Superior temporal gyrus (tissue), 1 donor: ENCODE measurements around the gene EIF3L.

Experiments used
- DNase-seq: peaks from one replicate; pipeline ENCODE4 v3.0.0-alpha.2; 2016; ENCODE audit errors: extremely low spot score

EIF3L gene

GRCh38 chr22:37854946-37855345 is 5.7 kb downstream of the EIF3L start:
- no peak for DNase-seq

- no peak for DNase-seq
Measured at GRCh38 chr22:37855462-37855861, 6.2 kb downstream of the EIF3L start.

- no peak for DNase-seq
Measured at GRCh38 chr22:37860796-37861421, 11.7 kb downstream of the EIF3L start.

GRCh38 chr22:37862570-37863325 is 13.5 kb downstream of the EIF3L start:
- DNase-seq, result no peak

GRCh38 chr22:37865510-37865909 is 16.3 kb downstream of the EIF3L start:
- DNase-seq, result no peak

DNA sequence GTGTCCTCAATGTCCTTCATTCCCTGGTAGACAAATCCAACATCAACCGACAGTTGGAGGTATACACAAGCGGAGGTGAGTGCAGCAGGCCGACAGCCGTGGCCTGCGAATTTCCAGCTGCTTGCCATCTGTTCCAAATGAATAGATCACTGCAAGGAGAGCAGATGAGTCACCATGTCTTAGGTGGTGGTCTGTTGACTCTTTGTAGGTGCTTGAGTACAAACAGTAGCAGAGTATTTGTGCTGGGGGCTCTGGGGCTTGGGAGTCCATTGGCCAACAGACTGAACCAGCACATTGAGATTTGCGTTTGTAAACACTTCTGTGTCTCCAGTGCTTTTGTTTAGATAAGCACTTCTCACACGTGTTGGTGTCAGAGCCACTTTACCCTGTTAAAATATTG is 21.1 kb downstream of the EIF3L start:
- DNase-seq, result no peak

DNA sequence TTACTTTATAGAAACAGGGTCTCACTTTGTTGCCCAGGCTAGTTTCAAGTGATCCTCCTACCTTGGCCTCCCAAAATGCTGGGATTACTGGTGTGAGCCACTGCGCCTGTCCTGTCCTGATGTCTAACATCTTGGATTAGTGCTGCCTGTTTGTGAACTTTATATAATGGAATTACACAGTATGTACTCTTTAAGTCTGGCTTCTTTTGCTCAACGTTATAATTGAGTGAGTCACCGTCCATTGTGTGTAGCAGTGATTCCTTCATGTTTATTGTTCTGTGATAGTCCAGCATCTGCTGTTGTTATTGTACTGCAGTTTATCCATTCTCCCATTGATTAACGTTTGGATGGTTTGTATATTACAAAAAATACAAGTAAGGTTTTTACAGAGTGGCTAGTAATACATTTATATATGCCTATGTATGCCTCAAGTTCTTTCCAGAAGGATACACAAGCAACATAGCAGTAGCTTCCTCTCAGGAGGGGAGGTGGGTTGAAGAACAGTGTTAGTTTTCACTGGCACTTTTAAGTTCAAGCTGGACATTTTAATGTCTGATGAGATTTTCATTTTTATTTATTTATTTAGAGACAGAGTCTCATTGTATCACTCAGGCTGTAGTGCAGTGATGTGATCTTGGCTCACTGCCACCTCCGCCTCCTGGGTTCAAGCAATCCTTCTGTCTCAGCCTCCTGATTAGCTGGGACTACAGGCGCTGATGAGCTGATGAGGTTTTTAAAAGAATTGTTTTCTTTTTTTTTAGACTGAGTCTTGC is 31.6 kb downstream of the EIF3L start:
- DNase-seq, result peak; percentile 76

DNA sequence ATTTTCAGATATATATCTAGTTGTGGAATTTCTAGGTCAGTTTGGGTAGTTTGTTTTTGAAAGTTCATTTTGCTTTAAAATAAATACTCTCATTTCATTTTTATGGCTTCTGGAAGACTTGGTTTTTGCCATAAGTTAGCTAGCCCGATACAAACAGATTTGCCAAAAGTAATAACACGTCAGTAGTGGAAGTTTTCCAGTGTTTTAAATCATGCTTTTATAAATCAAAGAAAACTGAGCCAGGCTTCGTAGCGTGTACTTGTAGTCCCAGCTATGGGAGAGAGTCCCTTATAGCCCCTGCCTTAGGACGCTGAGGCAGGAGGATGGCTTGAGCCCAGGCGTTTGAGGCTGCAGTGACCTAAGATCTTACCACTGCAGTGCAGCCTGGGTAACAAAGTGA is 35.2 kb downstream of the EIF3L start:
- DNase-seq, result peak; percentile 23

- peak; percentile 82 for DNase-seq
Measured at GRCh38 chr22:37887584-37888378, 38.6 kb downstream of the EIF3L start.

DNA sequence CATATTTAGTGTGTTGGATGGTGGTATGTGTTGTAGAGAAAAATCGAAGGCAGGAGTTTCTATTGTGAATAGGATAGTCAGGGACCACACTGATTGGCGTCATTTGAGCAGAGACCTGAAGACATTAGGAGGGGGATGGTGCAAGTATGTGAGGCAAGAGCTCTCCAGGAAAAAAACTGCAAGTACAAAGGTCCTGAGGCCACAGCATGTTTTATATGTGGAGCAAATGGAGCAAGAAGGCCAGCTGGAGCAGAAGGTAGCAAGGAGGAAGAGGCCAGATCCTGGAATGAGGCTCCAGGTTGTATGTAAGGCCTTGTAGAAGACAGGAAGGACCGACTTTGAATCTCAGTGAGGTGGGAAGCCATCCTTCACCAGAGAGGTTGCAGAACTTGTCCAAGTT is 42.7 kb downstream of the EIF3L start:
- no peak for DNase-seq

DNA sequence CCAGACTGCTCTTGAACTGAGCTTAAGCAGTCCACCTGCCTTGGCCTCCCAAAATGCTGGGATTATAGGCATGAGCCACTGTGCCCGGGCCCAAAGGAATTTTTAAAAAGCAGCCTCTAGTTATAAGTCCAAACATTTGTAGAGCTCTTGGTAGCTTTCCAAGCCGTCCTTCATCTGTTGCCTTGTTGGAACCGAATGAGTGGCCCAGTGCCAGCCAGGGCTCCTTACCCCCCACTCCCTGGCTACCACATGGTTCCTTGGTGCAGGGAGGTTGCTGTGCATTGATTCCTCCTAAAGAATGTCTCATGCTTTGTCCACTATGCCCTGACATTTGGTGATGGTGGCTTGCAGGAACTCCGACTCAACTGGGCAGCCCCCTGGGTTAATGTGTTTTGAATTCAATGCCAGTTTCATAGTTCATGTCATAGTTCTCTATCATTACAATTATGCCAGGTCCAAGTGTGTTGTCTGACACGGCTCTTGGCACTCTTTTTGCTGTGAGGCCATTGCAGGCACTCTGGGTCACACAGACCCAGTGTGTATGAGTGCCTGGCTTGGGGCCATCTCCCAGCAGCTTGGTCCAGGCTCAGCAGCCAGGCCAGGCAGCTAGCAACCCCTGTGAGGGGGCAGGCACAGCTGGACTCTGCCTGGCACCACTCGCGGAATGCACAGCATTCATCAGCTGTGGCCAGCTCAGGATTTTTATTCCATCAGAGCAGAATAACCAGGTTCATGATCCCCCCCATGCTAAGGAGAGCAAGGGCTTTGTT is 43.5 kb downstream of the EIF3L start:
- peak; percentile 94 for DNase-seq

- peak; percentile 53 for DNase-seq
Measured at GRCh38 chr22:37893583-37893983, 44.4 kb downstream of the EIF3L start.

DNA sequence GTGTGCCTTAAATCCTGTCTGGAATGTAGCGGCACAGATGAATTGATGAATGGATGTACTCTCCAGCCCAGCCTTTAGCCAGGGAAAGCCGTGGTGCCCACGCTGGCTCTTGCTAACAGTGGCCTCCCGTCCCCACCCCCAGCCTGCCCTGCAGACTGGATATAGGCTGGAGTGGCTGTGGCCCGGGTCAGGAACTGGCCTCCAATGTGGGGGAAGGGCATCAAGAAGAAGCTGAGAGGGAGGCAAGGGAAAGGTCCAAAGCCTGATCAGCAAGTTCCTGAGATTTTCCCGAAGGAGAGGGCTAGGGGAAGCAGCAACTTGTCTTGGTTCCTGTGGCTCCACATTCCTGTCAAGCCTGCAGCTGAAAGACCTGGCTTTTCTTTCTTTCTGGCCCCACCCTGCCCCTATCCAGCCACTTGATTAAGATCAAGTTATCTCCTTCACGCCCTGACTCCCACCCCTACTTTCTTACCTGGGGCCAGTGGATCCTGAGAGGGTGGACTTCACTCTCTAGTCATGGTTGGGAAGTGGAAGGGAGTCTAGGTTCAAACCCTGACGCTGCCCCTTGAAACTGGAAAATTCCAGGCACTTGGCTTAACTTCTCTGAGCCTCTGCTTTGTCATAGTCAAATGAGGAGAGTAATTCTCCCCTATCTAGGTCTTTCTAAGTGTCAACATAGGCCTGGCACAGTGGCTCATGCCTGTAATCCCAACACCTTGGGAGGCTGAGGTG is 45.9 kb downstream of the EIF3L start:
- DNase-seq, result peak; percentile 39

DNA sequence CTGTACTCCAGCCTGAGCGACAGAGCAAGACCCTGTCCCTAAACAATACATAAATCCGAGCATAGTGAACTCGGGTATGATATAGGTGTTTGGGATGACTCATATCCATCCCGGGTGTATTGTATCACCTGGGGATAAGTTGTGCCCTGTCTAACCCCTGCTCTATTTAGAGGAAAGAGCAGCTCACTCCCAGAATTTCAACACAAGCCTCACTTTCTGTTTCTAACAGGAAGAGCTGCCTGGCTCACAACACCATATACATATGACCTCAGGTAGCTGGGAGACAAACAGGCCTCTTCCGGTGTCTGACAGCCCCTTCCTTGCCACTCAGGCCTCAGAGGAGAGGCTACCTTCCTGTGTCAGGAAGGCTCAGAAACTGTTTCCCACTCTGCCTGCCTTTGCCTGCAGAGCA is 47.0 kb downstream of the EIF3L start:
- no peak for DNase-seq

GRCh38 chr22:37896939-37897338 is 47.7 kb downstream of the EIF3L start:
- DNase-seq, result peak; percentile 33

DNA sequence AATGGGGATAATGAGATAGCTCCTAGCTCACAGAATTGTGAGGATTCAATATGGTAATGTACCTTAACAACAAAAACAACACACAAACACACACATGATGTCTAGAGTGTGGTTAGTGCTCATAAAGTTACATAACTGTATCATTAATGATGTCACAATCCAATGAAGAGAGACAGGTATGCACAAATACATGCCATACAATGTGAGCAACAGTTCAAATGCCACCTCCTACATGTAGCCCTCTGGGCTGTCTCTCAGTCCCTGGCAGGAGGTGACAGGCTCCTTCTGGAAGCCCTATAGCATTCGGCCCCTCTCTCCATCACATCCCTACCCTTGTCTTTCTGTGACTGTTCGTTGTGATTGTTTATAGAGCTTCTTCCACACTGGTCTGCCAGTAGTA is 48.6 kb downstream of the EIF3L start:
- DNase-seq, result peak; percentile 23

GRCh38 chr22:37898441-37899181 is 49.4 kb downstream of the EIF3L start:
- DNase-seq, result peak; percentile 77

DNA sequence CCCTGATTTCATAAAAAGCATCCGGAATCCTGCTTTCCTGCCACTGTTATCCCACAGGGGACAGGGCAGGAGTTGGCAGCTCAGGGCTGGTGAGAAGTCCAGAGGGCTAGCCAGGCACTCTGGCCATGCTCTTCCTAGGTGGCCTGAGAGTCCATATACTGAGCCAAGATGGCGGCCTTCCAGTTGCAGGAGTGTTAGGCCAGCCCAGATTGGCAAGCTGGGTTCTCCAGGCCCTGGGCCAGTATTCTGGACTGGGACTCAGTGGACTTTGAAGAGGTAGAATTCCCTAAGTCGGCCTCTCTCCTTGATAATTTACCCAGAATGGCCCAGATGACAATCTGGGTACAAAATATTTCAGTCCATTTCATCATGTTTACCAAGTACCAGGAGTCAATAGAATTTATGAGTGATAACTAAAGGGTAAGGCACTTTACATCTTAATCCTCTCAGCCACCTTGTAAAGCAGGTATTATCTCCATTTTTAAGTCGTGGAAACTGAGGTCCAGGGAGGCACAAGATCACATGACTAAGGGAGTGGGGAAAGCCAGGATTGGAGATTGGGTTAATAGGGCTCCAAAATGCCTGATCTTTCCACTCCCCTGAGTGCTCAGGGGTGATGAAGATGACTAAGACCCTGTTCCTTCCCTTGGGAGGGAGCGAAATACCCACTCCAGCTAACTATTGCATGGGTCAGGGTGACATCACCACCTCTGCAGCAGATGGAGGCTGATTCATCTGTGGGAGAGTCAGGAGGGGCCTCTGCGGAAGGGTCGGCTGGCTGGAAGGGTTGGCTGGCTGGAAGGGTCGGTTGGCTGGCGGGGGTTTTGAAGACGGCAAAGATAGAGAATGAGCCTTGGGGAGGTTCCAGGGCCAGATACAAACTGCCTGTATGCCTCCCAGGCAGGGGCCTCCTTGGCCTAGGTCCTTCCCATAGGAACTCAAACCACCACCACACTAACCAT is 55.6 kb downstream of the EIF3L start:
- peak; percentile 27 for DNase-seq
